Skin epidermis (tissue), 12 donors: ENCODE data around the gene ERVW-1.
"Not testable (repeated sequence)": the region's sequence is repeated elsewhere in the genome, so short reads cannot be mapped to it uniquely, and the experiment has no call there.

ENCODE experiments used
- H3K27ac ChIP-seq, 21 experiments: fragments of 200-600 bp; sonication (generic) in 11 of 21; one replicate each; pipeline ENCODE4 v1.5.0; 2020; ENCODE audit warnings: mild to moderate bottlenecking in 3 of 21, inconsistent platforms in 2 of 21, moderate library complexity in 2 of 21
- H3K4me3 ChIP-seq, 7 experiments: fragments of 200-600 bp; sonication (generic) in 2 of 7; one replicate each; pipeline ENCODE4 v1.5.0; 2020; ENCODE audit warnings: inconsistent platforms in 2 of 7, mild to moderate bottlenecking in 2 of 7, moderate library complexity in 1 of 7

ERVW-1 gene, protein sequence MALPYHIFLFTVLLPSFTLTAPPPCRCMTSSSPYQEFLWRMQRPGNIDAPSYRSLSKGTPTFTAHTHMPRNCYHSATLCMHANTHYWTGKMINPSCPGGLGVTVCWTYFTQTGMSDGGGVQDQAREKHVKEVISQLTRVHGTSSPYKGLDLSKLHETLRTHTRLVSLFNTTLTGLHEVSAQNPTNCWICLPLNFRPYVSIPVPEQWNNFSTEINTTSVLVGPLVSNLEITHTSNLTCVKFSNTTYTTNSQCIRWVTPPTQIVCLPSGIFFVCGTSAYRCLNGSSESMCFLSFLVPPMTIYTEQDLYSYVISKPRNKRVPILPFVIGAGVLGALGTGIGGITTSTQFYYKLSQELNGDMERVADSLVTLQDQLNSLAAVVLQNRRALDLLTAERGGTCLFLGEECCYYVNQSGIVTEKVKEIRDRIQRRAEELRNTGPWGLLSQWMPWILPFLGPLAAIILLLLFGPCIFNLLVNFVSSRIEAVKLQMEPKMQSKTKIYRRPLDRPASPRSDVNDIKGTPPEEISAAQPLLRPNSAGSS

DNA sequence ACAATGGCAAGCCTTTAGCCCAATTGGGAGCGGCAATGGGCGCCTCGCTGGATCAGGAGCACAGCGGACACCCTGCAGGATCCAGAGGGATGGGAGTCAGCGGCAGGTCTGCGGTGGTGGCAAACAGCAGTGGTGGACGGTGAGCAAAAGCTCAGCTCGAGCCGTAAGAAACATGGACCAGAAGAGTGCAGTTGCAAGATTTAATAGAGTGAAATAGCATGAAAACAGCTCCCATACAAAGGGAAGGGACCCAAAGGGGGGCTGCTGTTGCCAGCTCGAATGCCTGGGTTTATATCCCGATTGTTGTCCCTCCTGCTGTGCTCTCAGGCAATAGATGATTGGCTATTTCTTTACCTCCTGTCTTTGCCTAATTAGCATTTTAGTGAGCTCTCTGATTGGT is at the start of gene ERVW-1:
TSS of gene ERVW-1 (minus strand) at position 266 of the 400 bp plus-strand sequence. CDS start 7,565 bp downstream, outside the sequence.
- H3K4me3 ChIP-seq = not testable (repeated sequence)

DNA sequence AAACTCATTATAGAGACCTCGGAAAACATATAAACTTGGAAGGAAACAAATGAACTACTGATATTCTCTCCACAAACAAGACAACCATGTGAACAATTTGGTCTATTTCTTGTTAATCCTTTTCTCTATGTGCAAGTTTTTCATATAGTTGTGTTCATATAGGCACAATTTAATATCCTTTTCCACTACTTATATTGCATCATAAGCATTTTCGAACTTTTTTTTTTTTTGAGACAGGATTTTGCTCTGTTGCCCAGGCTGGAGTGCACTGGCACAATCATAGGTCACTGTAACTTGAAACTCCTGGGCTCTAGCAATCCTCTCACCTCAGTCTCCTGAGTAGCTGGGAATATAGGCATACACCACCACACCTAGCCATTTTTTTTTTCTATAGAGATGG is 45.4 kb upstream of the ERVW-1 start:
- H3K27ac ChIP-seq = no peak overlapping the region
- H3K4me3 ChIP-seq = no peak overlapping the region

More for the DNA sequence above, at the start of gene ERVW-1:
- not testable (repeated sequence) for H3K27ac ChIP-seq

DNA sequence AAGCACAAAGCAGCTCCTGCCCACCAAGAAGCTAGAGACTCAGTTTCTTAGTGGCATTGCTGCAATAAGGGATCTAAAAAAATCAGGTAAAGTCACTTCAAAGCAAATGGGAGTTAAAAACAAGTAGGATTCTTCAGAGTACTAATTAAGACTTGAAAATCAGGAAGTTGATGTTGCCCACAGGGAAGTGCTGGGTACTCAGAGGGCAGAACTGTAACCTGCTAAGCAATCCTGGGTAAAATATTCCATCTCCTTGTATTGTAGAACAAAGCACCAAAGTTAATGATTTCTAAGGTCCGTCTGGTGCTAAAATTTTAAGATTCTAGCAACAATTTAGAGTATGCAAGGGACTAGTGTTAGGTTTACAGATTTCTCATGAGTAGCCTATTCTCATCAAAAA is 42.3 kb upstream of the ERVW-1 start:
- H3K4me3 ChIP-seq = no peak overlapping the region
- H3K27ac ChIP-seq = no peak overlapping the region

DNA sequence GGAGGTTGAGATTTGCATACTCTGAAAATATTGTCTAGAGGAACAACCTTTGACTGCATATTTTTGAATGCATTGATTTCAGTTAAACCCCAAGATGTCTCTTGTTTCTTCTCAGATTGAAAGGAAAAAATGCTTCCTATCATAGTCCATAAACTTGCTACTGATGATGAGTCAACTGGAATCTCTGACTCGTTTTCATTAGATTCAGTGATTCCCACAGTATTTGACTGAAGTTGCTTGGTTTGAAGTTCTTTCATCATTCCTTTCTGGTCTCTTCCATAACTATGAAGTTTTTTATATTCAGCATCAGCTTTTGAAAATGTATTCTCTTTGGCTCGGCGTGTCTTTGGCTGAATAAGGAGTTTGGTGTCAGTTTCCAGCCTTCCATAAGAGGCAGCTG is 39.9 kb upstream of the ERVW-1 start:
- Histone ChIP-seq H3K27ac (no peak overlapping the region), H3K4me3 (no peak overlapping the region)

GRCh38 chr7:92513167-92513902 is 35.6 kb upstream of the ERVW-1 start:
- Histone ChIP-seq H3K4me3 (no peak overlapping the region), H3K27ac (no peak overlapping the region)

DNA sequence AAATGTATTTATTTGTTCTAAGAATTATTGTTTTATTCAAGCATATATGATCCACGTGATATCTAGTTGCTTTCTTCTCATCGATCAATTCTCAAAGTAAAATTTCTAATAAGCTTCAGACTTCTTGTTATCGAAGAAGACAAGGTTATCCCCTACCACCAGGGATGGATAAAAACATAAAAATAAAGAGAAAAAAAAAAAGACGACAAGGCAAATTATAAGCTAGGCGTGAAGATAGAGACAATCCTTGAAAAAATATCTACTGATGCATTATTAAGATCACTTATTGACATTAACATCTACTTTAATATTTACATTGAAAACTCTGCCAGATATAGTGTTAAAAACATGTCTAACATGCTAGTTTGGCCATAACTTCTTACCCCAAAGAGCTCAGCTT is 31.2 kb upstream of the ERVW-1 start:
- no peak overlapping the region for H3K27ac ChIP-seq
- H3K4me3 ChIP-seq = no peak overlapping the region

GRCh38 chr7:92506363-92506762 is 28.6 kb upstream of the ERVW-1 start:
- H3K27ac ChIP-seq = no peak overlapping the region

DNA sequence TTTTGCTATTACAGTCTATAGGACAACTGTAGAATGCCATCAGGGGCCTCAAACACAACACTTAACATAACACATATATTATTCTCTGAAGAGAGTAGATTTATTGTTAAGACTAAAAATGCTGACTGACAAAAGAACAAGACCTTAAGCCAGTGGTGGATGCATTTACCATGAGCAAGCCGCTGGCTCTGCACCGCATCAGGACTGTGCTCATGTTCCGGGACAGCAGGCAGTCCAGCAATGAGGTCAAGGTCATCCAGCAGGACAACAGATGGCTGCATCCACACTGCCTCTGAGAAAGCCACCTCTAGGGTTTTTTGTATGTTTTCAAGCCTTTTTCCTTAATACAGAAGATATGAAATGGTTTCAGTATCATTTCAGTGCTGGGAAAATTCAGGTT is 26.8 kb upstream of the ERVW-1 start:
- H3K27ac ChIP-seq = no peak overlapping the region
- H3K4me3 ChIP-seq = no peak overlapping the region

More at GRCh38 chr7:92506363-92506762, 28.6 kb upstream of the ERVW-1 start:
- no peak overlapping the region for H3K4me3 ChIP-seq

DNA sequence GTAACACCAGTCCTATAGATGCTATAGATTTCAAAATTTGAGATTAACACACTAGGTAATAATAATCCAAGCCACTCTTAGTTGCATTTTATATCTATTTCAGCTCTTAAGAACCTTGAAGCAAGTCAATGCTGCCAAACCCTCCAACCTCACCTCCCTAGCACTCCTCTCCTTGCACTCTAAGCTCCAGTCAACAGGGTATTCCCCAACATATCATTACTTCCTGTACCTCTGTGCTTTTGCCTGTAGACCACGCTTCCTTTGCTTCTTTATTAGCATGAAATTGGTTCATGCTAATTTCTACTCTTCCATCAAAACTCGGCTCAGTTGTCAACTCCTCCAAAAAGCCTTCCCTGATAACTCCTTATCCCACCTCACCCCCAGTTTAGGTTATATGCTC is 26.0 kb upstream of the ERVW-1 start:
- Histone ChIP-seq H3K27ac (no peak overlapping the region), H3K4me3 (no peak overlapping the region)

- Histone ChIP-seq H3K27ac (no peak overlapping the region), H3K4me3 (no peak overlapping the region)
These were observed 20.8 kb upstream of the ERVW-1 start for GRCh38 chr7:92498557-92498956.

GRCh38 chr7:92496876-92497275 is 19.1 kb upstream of the ERVW-1 start:
- H3K27ac ChIP-seq = no peak overlapping the region
- no peak overlapping the region for H3K4me3 ChIP-seq

DNA sequence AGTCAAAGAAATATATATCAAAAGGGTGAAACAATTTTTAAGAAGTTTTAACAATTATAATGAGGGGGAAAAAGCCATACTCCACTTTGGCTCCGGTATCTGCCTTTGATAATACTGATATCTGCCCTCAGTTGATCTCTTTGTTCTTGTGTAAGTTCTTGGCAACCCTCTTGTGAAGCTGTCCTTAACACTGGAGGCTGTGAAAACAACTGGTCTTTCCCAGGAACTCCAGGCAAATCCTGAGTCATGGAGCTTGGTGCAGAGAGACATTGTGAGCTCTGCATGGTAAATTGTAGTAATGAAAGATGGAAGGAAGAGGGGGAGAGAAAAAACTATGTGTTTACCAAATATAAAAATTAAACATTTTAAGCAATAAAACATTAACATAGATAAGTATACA is 11.9 kb upstream of the ERVW-1 start:
- H3K4me3 ChIP-seq = no peak overlapping the region
- no peak overlapping the region for H3K27ac ChIP-seq

GRCh38 chr7:92487804-92488203 is 10.1 kb upstream of the ERVW-1 start:
- H3K4me3 ChIP-seq = no peak overlapping the region
- no peak overlapping the region for H3K27ac ChIP-seq

- Histone ChIP-seq H3K4me3 (no peak overlapping the region), H3K27ac (no peak overlapping the region)
These were observed 8.2 kb upstream of the ERVW-1 start for GRCh38 chr7:92485974-92486373.

DNA sequence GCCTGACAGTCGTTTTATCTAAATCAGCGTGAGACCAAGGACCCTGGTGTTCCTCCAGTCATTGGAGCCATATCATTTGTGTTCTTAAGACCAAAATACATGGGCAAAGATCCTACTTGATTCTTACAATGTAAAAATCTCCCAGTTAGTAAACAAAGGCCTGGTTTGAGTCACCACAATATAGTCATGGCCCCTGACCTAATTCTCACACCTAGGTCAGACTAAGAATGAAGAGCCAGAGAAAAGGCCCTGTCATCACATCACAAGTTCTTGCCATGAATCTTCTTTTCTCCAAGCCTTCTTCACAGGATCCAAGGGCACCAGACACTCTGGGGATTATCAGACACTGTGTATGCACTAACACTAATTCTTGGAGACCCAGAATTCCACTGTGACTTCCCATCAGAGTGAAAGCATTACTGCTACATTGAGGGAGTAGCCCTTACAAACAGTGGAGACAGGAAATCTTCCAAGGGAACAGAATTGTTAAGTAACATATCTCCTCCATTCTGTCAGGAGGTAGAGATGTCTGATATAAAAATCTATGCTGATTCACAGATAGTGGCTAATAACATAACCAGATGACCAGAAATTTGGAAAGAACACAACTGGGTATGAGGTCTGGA is 7.6 kb upstream of the ERVW-1 start:
- H3K27ac ChIP-seq = no peak overlapping the region
- no peak overlapping the region for H3K4me3 ChIP-seq

GRCh38 chr7:92484226-92484625 is 6.5 kb upstream of the ERVW-1 start:
- not testable (repeated sequence) for H3K4me3 ChIP-seq, H3K27ac ChIP-seq

GRCh38 chr7:92483624-92484023 is 5.9 kb upstream of the ERVW-1 start:
- H3K4me3 ChIP-seq, H3K27ac ChIP-seq: not testable (repeated sequence)

- not testable (repeated sequence) for H3K27ac ChIP-seq, H3K4me3 ChIP-seq
These were observed 1.4 kb upstream of the ERVW-1 start for GRCh38 chr7:92479146-92479545.

DNA sequence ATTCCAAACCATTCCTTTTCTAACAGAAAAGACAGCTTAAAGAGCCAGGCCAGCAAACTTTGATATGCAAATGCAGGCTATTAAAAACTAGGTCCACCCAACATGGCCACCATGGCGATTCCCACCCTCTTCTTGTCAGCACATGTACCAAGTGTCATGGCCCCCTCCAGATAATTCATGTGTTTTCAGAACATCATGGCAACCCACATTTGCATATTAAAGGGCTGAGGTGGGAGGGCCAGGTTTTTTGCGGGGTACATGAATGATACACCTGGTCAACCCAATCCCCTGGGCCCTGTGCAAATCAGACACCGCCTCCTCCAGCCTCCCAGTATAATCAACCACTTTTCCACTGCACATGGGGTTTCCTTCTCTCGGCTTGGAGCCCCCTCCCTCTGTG is 965 bp upstream of the ERVW-1 start:
- H3K27ac ChIP-seq = no peak overlapping the region
- no peak overlapping the region for H3K4me3 ChIP-seq

DNA sequence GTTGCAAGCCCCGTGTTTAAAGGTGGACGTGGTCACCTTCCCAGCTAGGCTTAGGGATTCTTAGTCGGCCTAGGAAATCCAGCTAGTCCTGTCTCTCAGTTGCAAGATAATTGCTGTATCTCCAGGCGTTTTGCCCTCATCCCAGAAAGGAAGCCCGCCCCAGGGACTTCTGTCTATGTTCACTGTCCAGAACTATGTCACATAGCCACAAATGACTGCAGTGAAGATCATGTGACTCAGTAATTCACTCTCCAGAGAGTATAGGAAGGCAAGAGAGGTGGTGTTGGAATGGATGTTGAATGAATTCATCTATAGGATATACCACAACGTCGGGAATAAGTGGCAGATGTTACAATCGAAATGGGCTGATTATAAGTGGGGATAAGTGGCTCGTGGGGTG is 349 bp upstream of the ERVW-1 start:
- H3K27ac ChIP-seq = no peak overlapping the region
- no peak overlapping the region for H3K4me3 ChIP-seq
